ENCODE measurements around the gene CCNQ.

Gene CCNQ

GRCh38 chrX:153592966-153593688, 5.8 kb downstream of the CCNQ start:
- no peaks in the 10 kb centered on the region for H3K4me1 ChIP-seq (ENCODE audit: control insufficient read depth, insufficient read depth, low read length)
- peaks cover 49% of the 10 kb centered on the region; the same call in 1 of the 2 replicates for H3K9me3 ChIP-seq (ENCODE audit: control insufficient read depth, insufficient read depth, low read length)
- no peak overlapping the region for H3K9ac ChIP-seq (ENCODE audit: low read depth, low read length)
- H3K27ac ChIP-seq (ENCODE audit: low read depth, low read length), result no peak overlapping the region
- no peaks in the 10 kb centered on the region for H3K27me3 ChIP-seq (ENCODE audit: control insufficient read depth, insufficient read depth, low read length)
- H3K4me3 ChIP-seq (ENCODE audit: low read depth, low read length), result no peak overlapping the region
- H3K36me3 ChIP-seq (ENCODE audit: control insufficient read depth, insufficient read depth, low read length), result peaks cover 20% of the 10 kb centered on the region

GRCh38 chrX:153592091-153592833, 6.7 kb downstream of the CCNQ start:
- Histone ChIP-seq H3K27ac (ENCODE audit: low read depth, low read length) (no peak overlapping the region), H3K4me3 (ENCODE audit: low read depth, low read length) (no peak overlapping the region), H3K4me1 (ENCODE audit: control insufficient read depth, insufficient read depth, low read length) (no peaks in the 10 kb centered on the region), H3K36me3 (ENCODE audit: control insufficient read depth, insufficient read depth, low read length) (peaks cover 23% of the 10 kb centered on the region), H3K9ac (ENCODE audit: low read depth, low read length) (no peak overlapping the region), H3K9me3 (ENCODE audit: control insufficient read depth, insufficient read depth, low read length) (peaks cover 49% of the 10 kb centered on the region; the same call in 1 of the 2 replicates), H3K27me3 (ENCODE audit: control insufficient read depth, insufficient read depth, low read length) (no peaks in the 10 kb centered on the region)

GRCh38 chrX:153590961-153591956, 7.7 kb downstream of the CCNQ start:
- H3K27me3 ChIP-seq (ENCODE audit: control insufficient read depth, insufficient read depth, low read length), result no peaks in the 10 kb centered on the region
- no peak overlapping the region for H3K9ac ChIP-seq (ENCODE audit: low read depth, low read length)
- H3K9me3 ChIP-seq (ENCODE audit: control insufficient read depth, insufficient read depth, low read length), result peaks cover 45% of the 10 kb centered on the region
- H3K4me1 ChIP-seq (ENCODE audit: control insufficient read depth, insufficient read depth, low read length), result no peaks in the 10 kb centered on the region
- no peak overlapping the region for H3K27ac ChIP-seq (ENCODE audit: low read depth, low read length)
- no peak overlapping the region for H3K4me3 ChIP-seq (ENCODE audit: low read depth, low read length)
- peaks cover 23% of the 10 kb centered on the region for H3K36me3 ChIP-seq (ENCODE audit: control insufficient read depth, insufficient read depth, low read length)

- H3K9ac ChIP-seq (ENCODE audit: low read depth, low read length), result no peak overlapping the region
- H3K27ac ChIP-seq (ENCODE audit: low read depth, low read length), result no peak overlapping the region
- peaks cover 37% of the 10 kb centered on the region for H3K9me3 ChIP-seq (ENCODE audit: control insufficient read depth, insufficient read depth, low read length)
- no peaks in the 10 kb centered on the region for H3K27me3 ChIP-seq (ENCODE audit: control insufficient read depth, insufficient read depth, low read length)
- H3K4me1 ChIP-seq (ENCODE audit: control insufficient read depth, insufficient read depth, low read length), result no peaks in the 10 kb centered on the region
- no peak overlapping the region for H3K4me3 ChIP-seq (ENCODE audit: low read depth, low read length)
- peaks cover 19% of the 10 kb centered on the region for H3K36me3 ChIP-seq (ENCODE audit: control insufficient read depth, insufficient read depth, low read length)
Observed at GRCh38 chrX:153588782-153589446, 10.0 kb downstream of the CCNQ start.

- H3K4me1 ChIP-seq (ENCODE audit: control insufficient read depth, insufficient read depth, low read length), result no peaks in the 10 kb centered on the region
- H3K27ac ChIP-seq (ENCODE audit: low read depth, low read length), result no peak overlapping the region
- H3K9me3 ChIP-seq (ENCODE audit: control insufficient read depth, insufficient read depth, low read length), result peaks cover 38% of the 10 kb centered on the region
- no peak overlapping the region for H3K4me3 ChIP-seq (ENCODE audit: low read depth, low read length)
- H3K9ac ChIP-seq (ENCODE audit: low read depth, low read length), result no peak overlapping the region
- no peaks in the 10 kb centered on the region for H3K27me3 ChIP-seq (ENCODE audit: control insufficient read depth, insufficient read depth, low read length)
- H3K36me3 ChIP-seq (ENCODE audit: control insufficient read depth, insufficient read depth, low read length), result peaks cover 12% of the 10 kb centered on the region
Observed at GRCh38 chrX:153588021-153588781, 10.7 kb downstream of the CCNQ start.

- H3K9me3 ChIP-seq (ENCODE audit: control insufficient read depth, insufficient read depth, low read length), result peaks cover 36% of the 10 kb centered on the region
- H3K4me1 ChIP-seq (ENCODE audit: control insufficient read depth, insufficient read depth, low read length), result no peaks in the 10 kb centered on the region
- H3K4me3 ChIP-seq (ENCODE audit: low read depth, low read length), result no peak overlapping the region
- H3K27ac ChIP-seq (ENCODE audit: low read depth, low read length), result no peak overlapping the region
- H3K9ac ChIP-seq (ENCODE audit: low read depth, low read length), result no peak overlapping the region
- H3K27me3 ChIP-seq (ENCODE audit: control insufficient read depth, insufficient read depth, low read length), result no peaks in the 10 kb centered on the region
- H3K36me3 ChIP-seq (ENCODE audit: control insufficient read depth, insufficient read depth, low read length), result peaks cover 7% of the 10 kb centered on the region
Observed at GRCh38 chrX:153587342-153587741, 11.6 kb downstream of the CCNQ start.

GRCh38 chrX:153585827-153586226, 13.1 kb downstream of the CCNQ start:
- H3K4me1 ChIP-seq (ENCODE audit: control insufficient read depth, insufficient read depth, low read length), result no peaks in the 10 kb centered on the region
- no peak overlapping the region for H3K27ac ChIP-seq (ENCODE audit: low read depth, low read length)
- peaks cover 33% of the 10 kb centered on the region for H3K9me3 ChIP-seq (ENCODE audit: control insufficient read depth, insufficient read depth, low read length)
- peaks cover 6% of the 10 kb centered on the region for H3K36me3 ChIP-seq (ENCODE audit: control insufficient read depth, insufficient read depth, low read length)
- no peak overlapping the region for H3K9ac ChIP-seq (ENCODE audit: low read depth, low read length)
- no peak overlapping the region for H3K4me3 ChIP-seq (ENCODE audit: low read depth, low read length)
- H3K27me3 ChIP-seq (ENCODE audit: control insufficient read depth, insufficient read depth, low read length), result no peaks in the 10 kb centered on the region

- H3K9me3 ChIP-seq (ENCODE audit: control insufficient read depth, insufficient read depth, low read length), result peaks cover 28% of the 10 kb centered on the region
- H3K36me3 ChIP-seq (ENCODE audit: control insufficient read depth, insufficient read depth, low read length), result peaks cover 4% of the 10 kb centered on the region; the same call in 1 of the 2 replicates
- H3K4me1 ChIP-seq (ENCODE audit: control insufficient read depth, insufficient read depth, low read length), result no peaks in the 10 kb centered on the region
- H3K9ac ChIP-seq (ENCODE audit: low read depth, low read length), result no peak overlapping the region
- H3K27me3 ChIP-seq (ENCODE audit: control insufficient read depth, insufficient read depth, low read length), result no peaks in the 10 kb centered on the region
- no peak overlapping the region for H3K4me3 ChIP-seq (ENCODE audit: low read depth, low read length)
- no peak overlapping the region for H3K27ac ChIP-seq (ENCODE audit: low read depth, low read length)
Observed at GRCh38 chrX:153583433-153583832, 15.5 kb downstream of the CCNQ start.

GRCh38 chrX:153582896-153583295, 16.0 kb downstream of the CCNQ start:
- no peaks in the 10 kb centered on the region for H3K27me3 ChIP-seq (ENCODE audit: control insufficient read depth, insufficient read depth, low read length)
- H3K27ac ChIP-seq (ENCODE audit: low read depth, low read length), result no peak overlapping the region
- H3K4me3 ChIP-seq (ENCODE audit: low read depth, low read length), result no peak overlapping the region
- no peak overlapping the region for H3K9ac ChIP-seq (ENCODE audit: low read depth, low read length)
- peaks cover 28% of the 10 kb centered on the region for H3K9me3 ChIP-seq (ENCODE audit: control insufficient read depth, insufficient read depth, low read length)
- H3K36me3 ChIP-seq (ENCODE audit: control insufficient read depth, insufficient read depth, low read length), result peaks cover 1% of the 10 kb centered on the region; the same call in 1 of the 2 replicates
- no peaks in the 10 kb centered on the region for H3K4me1 ChIP-seq (ENCODE audit: control insufficient read depth, insufficient read depth, low read length)
